H1 (cell line): ENCODE results near the gene NR2F6. TPM values are rescaled to one million over a fixed set of nuclear protein-coding genes. Genes with fewer than 3 reads are reported as not detected.

Experiments
- CTCF ChIA-PET: fragments of 300-600 bp; sonication (Branson Sonifier 250); formaldehyde crosslinking; loops from one replicate; lab custom pipeline; 2021; ENCODE audit not compliant: partially characterized antibody; lab: Charles Lee
- POLR2A ChIA-PET: fragments of 300-600 bp; sonication (Branson Sonifier 250); formaldehyde crosslinking; loops from one replicate; lab custom pipeline; 2021; ENCODE audit warnings: inconsistent platforms; ENCODE audit not compliant: partially characterized antibody; lab: Charles Lee
- DNase-seq, 2 experiments: peaks; one replicate each; pipeline versions ENCODE4 v3.0.0 to v3.0.0-alpha.2; 2010 to 2022; ENCODE audit warnings: low spot score in 2 of 2, low read depth in 1 of 2, mixed read lengths in 1 of 2
- FAIRE-seq: peaks from 2 replicates; lab custom pipeline; 2011; peaks lifted over from hg19 to GRCh38; lab: Jason Lieb, UNC
- H2AFZ ChIP-seq: 2 replicates; pipeline ENCODE4 v1.8.1; 2012; ENCODE audit warnings: low read length, inconsistent platforms
- H2AK5ac ChIP-seq: 2 replicates; pipeline ENCODE4 v1.6.1; 2013; ENCODE audit warnings: low read depth, low read length
- H2BK120ac ChIP-seq: replicated peaks from 2 replicates; pipeline ENCODE3; 2013; ENCODE audit warnings: low read depth, low read length, inconsistent platforms
- H2BK12ac ChIP-seq: 2 replicates; pipeline ENCODE4 v1.6.1; 2013; ENCODE audit warnings: low read depth, low read length
- H2BK15ac ChIP-seq: 2 replicates; pipeline ENCODE4 v1.6.1; 2013; ENCODE audit warnings: low read length
- H2BK20ac ChIP-seq: 2 replicates; pipeline ENCODE4 v1.6.1; 2013; ENCODE audit warnings: low read length
- H2BK5ac ChIP-seq: 2 replicates; pipeline ENCODE4 v1.6.1; 2013; ENCODE audit warnings: low read depth, low read length
- H3K14ac ChIP-seq: 2 replicates; pipeline ENCODE4 v1.6.1; 2013; ENCODE audit warnings: inconsistent platforms; ENCODE audit not compliant: insufficient read length
- H3K18ac ChIP-seq: 2 replicates; pipeline ENCODE4 v1.6.1; 2013; ENCODE audit warnings: low read length; ENCODE audit errors: extremely low read depth
- H3K23ac ChIP-seq: 2 replicates; pipeline ENCODE4 v1.6.1; 2013; ENCODE audit warnings: inconsistent platforms; ENCODE audit not compliant: insufficient read length
- H3K23me2 ChIP-seq: 2 replicates; pipeline ENCODE4 v1.6.1; 2013; ENCODE audit warnings: low read depth, low read length
- H3K27ac ChIP-seq: 2 replicates; pipeline ENCODE4 v1.6.1; 2011; ENCODE audit warnings: low read depth, low read length, inconsistent platforms
- H3K27me3 ChIP-seq, 4 experiments: replicated peaks in 1 of 4; 1 replicate in 1 of 4; 2 replicates in 3 of 4; pipeline versions ENCODE4 v1.6.1 to v1.8.1; 2011 to 2013; ENCODE audit warnings: low read length in 3 of 4, mild to moderate bottlenecking in 3 of 4, inconsistent platforms in 2 of 4, mixed read lengths in 2 of 4, moderate library complexity in 1 of 4; ENCODE audit not compliant: control insufficient read depth in 3 of 4, insufficient read depth in 3 of 4; ENCODE audit errors: extremely low read depth in 1 of 4
- H3K36me3 ChIP-seq, 4 experiments: 2 replicates each; pipeline versions ENCODE4 v1.6.1 to v1.8.1; 2011 to 2013; ENCODE audit warnings: mild to moderate bottlenecking in 4 of 4, low read length in 3 of 4, moderate library complexity in 2 of 4, control low read depth in 1 of 4, inconsistent platforms in 1 of 4; ENCODE audit not compliant: insufficient read depth in 4 of 4, control insufficient read depth in 2 of 4
- H3K4ac ChIP-seq: replicated peaks from 2 replicates; pipeline ENCODE3; 2013; ENCODE audit warnings: low read length, low read depth, mixed read lengths, inconsistent platforms; ENCODE audit not compliant: insufficient read length
- H3K4me1 ChIP-seq, 4 experiments: replicated peaks in 1 of 4; 1 replicate in 1 of 4; 2 replicates in 3 of 4; pipeline versions ENCODE4 v1.6.1 to v1.8.1; 2011 to 2013; ENCODE audit warnings: low read length in 3 of 4, inconsistent platforms in 2 of 4, mixed read lengths in 1 of 4; ENCODE audit not compliant: insufficient read depth in 4 of 4, control insufficient read depth in 3 of 4
- H3K4me2 ChIP-seq, 2 experiments: 2 replicates each; pipeline versions ENCODE4 v1.6.1 to v1.8.1; 2011 to 2013; ENCODE audit warnings: low read depth in 2 of 2, low read length in 2 of 2, control low read depth in 1 of 2, inconsistent platforms in 1 of 2, mild to moderate bottlenecking in 1 of 2; ENCODE audit not compliant: insufficient read depth in 1 of 2
- H3K4me3 ChIP-seq, 4 experiments: fragments of 200-600, 300-600 bp in 1 of 4; sonication (generic), shearing (Covaris generic), sonication (Bioruptor Twin) in 1 of 4; 2 replicates each; pipeline versions ENCODE4 v1.5.1 to v1.8.1; 2011 to 2016; ENCODE audit warnings: low read length in 4 of 4, low read depth in 3 of 4, control low read depth in 2 of 4, inconsistent platforms in 2 of 4, mild to moderate bottlenecking in 2 of 4, mixed read lengths in 1 of 4, moderate library complexity in 1 of 4; ENCODE audit not compliant: insufficient read depth in 2 of 4; ENCODE audit errors: extremely low read depth in 1 of 4
- H3K56ac ChIP-seq: replicated peaks from 2 replicates; pipeline ENCODE3; 2013; ENCODE audit warnings: low read depth, mild to moderate bottlenecking, mixed read lengths, low read length, inconsistent platforms; ENCODE audit not compliant: insufficient read length
- H3K79me1 ChIP-seq: 2 replicates; pipeline ENCODE4 v1.6.1; 2013; ENCODE audit warnings: low read depth, low read length, control low read depth
- H3K79me2 ChIP-seq, 2 experiments: 2 replicates each; pipeline versions ENCODE4 v1.6.1 to v1.8.1; 2012 to 2013; ENCODE audit warnings: low read length in 2 of 2, mild to moderate bottlenecking in 2 of 2, inconsistent platforms in 1 of 2; ENCODE audit not compliant: insufficient read depth in 2 of 2, control insufficient read depth in 1 of 2
- H3K9ac ChIP-seq, 4 experiments: replicated peaks in 1 of 4; 1 replicate in 1 of 4; 2 replicates in 3 of 4; pipeline versions ENCODE4 v1.6.1 to v1.8.1; 2011 to 2013; ENCODE audit warnings: low read depth in 3 of 4, low read length in 3 of 4, control low read depth in 2 of 4, mild to moderate bottlenecking in 2 of 4, moderate library complexity in 2 of 4, inconsistent platforms in 1 of 4; ENCODE audit errors: extremely low read depth in 1 of 4
- H3K9me3 ChIP-seq, 2 experiments: 2 replicates each; pipeline versions ENCODE4 v1.6.1 to v1.8.1; 2012 to 2013; ENCODE audit warnings: mild to moderate bottlenecking in 2 of 2, moderate library complexity in 2 of 2, control low read depth in 1 of 2, inconsistent platforms in 1 of 2, low read depth in 1 of 2, low read length in 1 of 2, mixed read lengths in 1 of 2; ENCODE audit not compliant: insufficient read depth in 2 of 2
- H4K20me1 ChIP-seq, 2 experiments: replicated peaks in 1 of 2; 2 replicates each; pipeline versions ENCODE3 to v1.8.1; 2011 to 2013; ENCODE audit warnings: inconsistent platforms in 2 of 2, low read length in 2 of 2, mild to moderate bottlenecking in 1 of 2; ENCODE audit not compliant: insufficient read depth in 2 of 2, control insufficient read depth in 1 of 2
- H4K5ac ChIP-seq: 2 replicates; pipeline ENCODE4 v1.6.1; 2013; ENCODE audit warnings: low read length, low read depth, mixed read lengths, inconsistent platforms; ENCODE audit not compliant: insufficient read length
- H4K8ac ChIP-seq: 2 replicates; pipeline ENCODE4 v1.8.0; 2013; ENCODE audit warnings: mild to moderate bottlenecking, moderate library complexity, low read length, inconsistent platforms; ENCODE audit not compliant: insufficient read depth; ENCODE audit errors: extremely low read depth
- H4K91ac ChIP-seq: replicated peaks from 2 replicates; pipeline ENCODE3; 2013; ENCODE audit warnings: low read length, mixed read lengths, inconsistent platforms; ENCODE audit not compliant: insufficient read length
- TEAD4 ChIP-seq: IDR thresholded peaks from 2 replicates; pipeline ENCODE4 v1.6.1; 2012; ENCODE audit warnings: low read depth, low read length, inconsistent platforms, mixed read lengths
- WGBS, 2 experiments: shearing (Covaris generic) in 1 of 2; methylation state at CpG; one replicate each; pipeline versions ENCODE4 v1.1.6 to v1.1.7; 2013 to 2015; ENCODE audit warnings: low lambda C conversion rate in 2 of 2, mixed read lengths in 2 of 2, inconsistent platforms in 1 of 2, low coverage in 1 of 2, missing lambda C conversion rate in 1 of 2; ENCODE audit not compliant: insufficient replicate concordance in 2 of 2, insufficient coverage in 1 of 2, insufficient read length in 1 of 2; ENCODE audit errors: extremely low coverage in 1 of 2, missing lambda C conversion rate in 1 of 2; 5-methylcytosine and 5-hydroxymethylcytosine counted together
- polyA plus RNA-seq, 7 experiments: library from polyadenylated mRNA; depleted of rRNA in 3 of 7; stranded (reverse) in 5 of 7; unstranded in 2 of 7; fragments of >200 nt in 5 of 7; fragments of 200-250 nt in 2 of 7; gene quantifications; 1 replicate in 5 of 7; 2 replicates in 1 of 7; 4 replicates in 1 of 7; pipeline versions ENCODE4 v1.2.1 to v1.2.3, GENCODE V29; 2011 to 2013; ENCODE audit warnings: missing spikeins in 2 of 7, mixed read lengths in 2 of 7
- total RNA-seq: library from RNA; stranded (reverse); fragmentation: NEBNext Ultra II Directional; extraction: Animal tissue kit (Norgen Biotek cat#: 25700); gene quantifications from 2 replicates; pipeline ENCODE4 v1.2.1, GENCODE V29; 2021

Gene NR2F6
- total and polyA plus RNA-seq, 2 of the 8 experiments (the other 6 are each of a cell fraction or from before 2014, with no cell fraction given), result 99.7 to 114 TPM

- H3K18ac ChIP-seq, result no peak overlapping the region
- POLR2A ChIA-PET, result interaction anchor here (0.6 to 2.0 kb wide), 6 partner anchors 9 to 86 kb away, joined by 3 to 8 read pairs (median 3); no protein-coding TSS in a partner anchor
- no peak overlapping the region for H3K4ac ChIP-seq
- DNase-seq, result no peak
- no peak overlapping the region for H3K56ac ChIP-seq
- H3K9ac ChIP-seq, result no peak overlapping the region
- WGBS, 2 experiments, result 89% methylated on average over 12 of the region's 14 CpGs; no CpG with 5 or more reads in 1 of the 2 experiments
- no peak overlapping the region for H2AK5ac ChIP-seq
- H3K27me3 ChIP-seq, result no peaks in the 10 kb centered on the region
- TF ChIP-seq TEAD4, result no peak
- TF ChIP-seq, all 59 proteins: peak for 0
- Histone ChIP-seq H2BK12ac (no peak overlapping the region), H4K20me1 (no peaks in the 10 kb centered on the region), H2BK20ac (no peak overlapping the region), H3K14ac (no peak overlapping the region), H3K4me3 (no peak overlapping the region), H3K79me2 (no peaks in the 10 kb centered on the region; a peak in 1 of 4 replicates), H2BK15ac (no peak overlapping the region), H3K36me3 (peaks cover 2 to 6% (median 4%) of the 10 kb centered on the region in 4 experiments; a peak in 5 of 8 replicates), H3K9me3 (no peaks in the 10 kb centered on the region), H3K79me1 (peaks cover 4% of the 10 kb centered on the region; the same call in 1 of the 2 replicates), H3K4me2 (no peak overlapping the region), H3K23ac (no peak overlapping the region), H2BK120ac (no peak overlapping the region), H4K8ac (no peak overlapping the region), H4K5ac (no peak overlapping the region), H3K4me1 (peaks cover 0 to 3% (median 2%) of the 10 kb centered on the region in 4 experiments; a peak in 3 of 7 replicates), H2BK5ac (no peak overlapping the region), H4K91ac (no peak overlapping the region), H2AFZ (no peak overlapping the region), H3K27ac (no peak overlapping the region), H3K23me2 (peaks cover 2% of the 10 kb centered on the region)
- FAIRE-seq, result no peak
- CTCF ChIA-PET, result interaction anchor here (0.6 to 1.3 kb wide), 2 partner anchors 12 to 42 kb away, joined by 3 read pairs; no protein-coding TSS in a partner anchor
Measured at GRCh38 chr19:17220207-17220758, 25.4 kb downstream of the NR2F6 start.
